Testis (tissue), 2 donors: ENCODE results near the gene CCDC9B.

ENCODE experiments used
- POLR2A ChIP-seq: fragments of 450-650 bp; IDR thresholded peaks from one replicate; pipeline ENCODE4 v1.6.1; 2017; ENCODE audit warnings: antibody characterized with exemption, mild to moderate bottlenecking, moderate library complexity
- TF ChIP-seq, protein P1 (sequence below), 3 experiments: fragments of 450-650 bp in 2 of 3; fragments of 200-600 bp in 1 of 3; sonication (generic) in 1 of 3; IDR thresholded peaks; one replicate each; pipeline ENCODE4 v1.5.1; 2016 to 2019; ENCODE audit warnings: antibody characterized with exemption in 3 of 3, mild to moderate bottlenecking in 2 of 3, moderate library complexity in 1 of 3

DNA sequence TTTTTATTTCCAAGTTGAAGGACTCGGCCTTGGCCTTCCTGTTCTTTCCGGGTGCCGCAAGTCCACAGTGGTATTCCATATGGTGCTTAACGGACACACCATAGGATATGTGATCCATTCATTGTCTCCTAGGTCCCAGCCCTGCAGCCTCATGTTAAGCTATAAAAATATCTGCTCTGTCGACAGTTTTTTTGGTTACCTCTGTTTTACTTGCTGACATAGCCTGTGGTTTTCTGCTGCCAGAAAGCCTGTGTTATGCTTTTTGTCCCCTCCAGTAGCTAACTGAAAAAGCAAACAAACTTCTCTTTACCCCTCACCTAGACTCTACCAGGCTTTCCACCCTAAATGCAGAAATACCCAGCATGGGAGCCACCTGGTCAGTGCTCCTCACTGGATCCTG is 12.0 kb downstream of the CCDC9B start:
- TF ChIP-seq, protein P1, sequence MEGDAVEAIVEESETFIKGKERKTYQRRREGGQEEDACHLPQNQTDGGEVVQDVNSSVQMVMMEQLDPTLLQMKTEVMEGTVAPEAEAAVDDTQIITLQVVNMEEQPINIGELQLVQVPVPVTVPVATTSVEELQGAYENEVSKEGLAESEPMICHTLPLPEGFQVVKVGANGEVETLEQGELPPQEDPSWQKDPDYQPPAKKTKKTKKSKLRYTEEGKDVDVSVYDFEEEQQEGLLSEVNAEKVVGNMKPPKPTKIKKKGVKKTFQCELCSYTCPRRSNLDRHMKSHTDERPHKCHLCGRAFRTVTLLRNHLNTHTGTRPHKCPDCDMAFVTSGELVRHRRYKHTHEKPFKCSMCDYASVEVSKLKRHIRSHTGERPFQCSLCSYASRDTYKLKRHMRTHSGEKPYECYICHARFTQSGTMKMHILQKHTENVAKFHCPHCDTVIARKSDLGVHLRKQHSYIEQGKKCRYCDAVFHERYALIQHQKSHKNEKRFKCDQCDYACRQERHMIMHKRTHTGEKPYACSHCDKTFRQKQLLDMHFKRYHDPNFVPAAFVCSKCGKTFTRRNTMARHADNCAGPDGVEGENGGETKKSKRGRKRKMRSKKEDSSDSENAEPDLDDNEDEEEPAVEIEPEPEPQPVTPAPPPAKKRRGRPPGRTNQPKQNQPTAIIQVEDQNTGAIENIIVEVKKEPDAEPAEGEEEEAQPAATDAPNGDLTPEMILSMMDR (IDR thresholded peaks at IDR 0.05): no peak
- no peak for TF ChIP-seq POLR2A
